SK-N-SH treated with all-trans-retinoic acid at 6 μM for 48 hours (cell line): ENCODE results near the gene ELMO1.

Source experiments
- ATAC-seq: fragments of 200-7000 bp; cut with Tn5 transposase; 3 replicates; pipeline ENCODE4 v1.9.1; 2020; ENCODE audit warnings: mild to moderate bottlenecking, moderate library complexity
- ARNTL ChIP-seq: fragments of 450-650 bp; formaldehyde crosslinking; IDR thresholded peaks from 2 replicates; pipeline ENCODE4 v1.5.0; 2020; ENCODE audit warnings: low read depth, mild to moderate bottlenecking, moderate library complexity, borderline replicate concordance
- BACH2 ChIP-seq: fragments of 250-450 bp; sonication (Bioruptor Pico); IDR thresholded peaks from 2 replicates; pipeline ENCODE4 v1.9.0; 2021; ENCODE audit warnings: mild to moderate bottlenecking, borderline replicate concordance
- CREB5 ChIP-seq: fragments of 250-450 bp; sonication (Bioruptor Pico); IDR thresholded peaks from 2 replicates; pipeline ENCODE4 v1.5.1; 2020; ENCODE audit warnings: low read depth, mild to moderate bottlenecking, moderate library complexity
- CSDC2 ChIP-seq: fragments of 250-450 bp; sonication (Bioruptor Pico); IDR thresholded peaks from 2 replicates; pipeline ENCODE4 v1.5.0; 2020; ENCODE audit warnings: mild to moderate bottlenecking, moderate library complexity
- CSRNP3 ChIP-seq: fragments of 250-450 bp; sonication (Bioruptor Pico); IDR thresholded peaks from 2 replicates; pipeline ENCODE4 v1.5.1; 2021; ENCODE audit warnings: mild to moderate bottlenecking, moderate library complexity
- ESRRG ChIP-seq: fragments of 250-450 bp; sonication (Bioruptor Pico); IDR thresholded peaks from 2 replicates; pipeline ENCODE4 v1.6.1; 2021; ENCODE audit warnings: mild to moderate bottlenecking
- GLIS3 ChIP-seq: fragments of 250-450 bp; sonication (Bioruptor Pico); IDR thresholded peaks from 2 replicates; pipeline ENCODE4 v1.5.0; 2020; ENCODE audit warnings: mild to moderate bottlenecking, moderate library complexity
- ISL1 ChIP-seq: fragments of 250-450 bp; sonication (Bioruptor Pico); IDR thresholded peaks from 2 replicates; pipeline ENCODE4 v2.1.2; 2022; ENCODE audit warnings: mild to moderate bottlenecking, moderate library complexity
- OSR1 ChIP-seq: fragments of 250-450 bp; sonication (Bioruptor Pico); IDR thresholded peaks from 2 replicates; pipeline ENCODE4 v1.8.0; 2022; ENCODE audit warnings: moderate library complexity, mild to moderate bottlenecking, inconsistent platforms
- POU6F1 ChIP-seq: fragments of 250-450 bp; sonication (Bioruptor Pico); IDR thresholded peaks from 2 replicates; pipeline ENCODE4 v1.8.0; 2021; ENCODE audit warnings: low read depth, mild to moderate bottlenecking, moderate library complexity, borderline replicate concordance
- PPARA ChIP-seq: fragments of 250-450 bp; sonication (Bioruptor Pico); IDR thresholded peaks from 2 replicates; pipeline ENCODE4 v1.5.0; 2020; ENCODE audit warnings: mild to moderate bottlenecking, borderline replicate concordance
- RARB ChIP-seq: fragments of 250-450 bp; sonication (Bioruptor Pico); IDR thresholded peaks from 2 replicates; pipeline ENCODE4 v1.8.0; 2021; ENCODE audit warnings: mild to moderate bottlenecking, moderate library complexity
- SNAI2 ChIP-seq: fragments of 250-450 bp; sonication (Bioruptor Pico); IDR thresholded peaks from 2 replicates; pipeline ENCODE4 v1.5.0; 2020; ENCODE audit warnings: mild to moderate bottlenecking, moderate library complexity
- TCF4 ChIP-seq: fragments of 250-450 bp; sonication (Bioruptor Pico); IDR thresholded peaks from 2 replicates; pipeline ENCODE4 v1.8.0; 2021; ENCODE audit warnings: mild to moderate bottlenecking, moderate library complexity, borderline replicate concordance
- TOX ChIP-seq: fragments of 250-450 bp; sonication (Bioruptor Pico); IDR thresholded peaks from 2 replicates; pipeline ENCODE4 v1.8.0; 2021; ENCODE audit warnings: mild to moderate bottlenecking, moderate library complexity, borderline replicate concordance
- TSHZ2 ChIP-seq: fragments of 250-450 bp; sonication (Bioruptor Pico); IDR thresholded peaks from 2 replicates; pipeline ENCODE4 v1.5.0; 2020; ENCODE audit warnings: mild to moderate bottlenecking, moderate library complexity
- ZC3H10 ChIP-seq: fragments of 250-450 bp; sonication (Bioruptor Pico); IDR thresholded peaks from 2 replicates; pipeline ENCODE4 v1.5.1; 2021; ENCODE audit warnings: mild to moderate bottlenecking, moderate library complexity
- ZFP3 ChIP-seq: fragments of 250-450 bp; sonication (Bioruptor Pico); IDR thresholded peaks from 2 replicates; pipeline ENCODE4 v1.5.0; 2020; ENCODE audit warnings: mild to moderate bottlenecking, moderate library complexity
- ZFP30 ChIP-seq: fragments of 450-650 bp; formaldehyde crosslinking; IDR thresholded peaks from 2 replicates; pipeline ENCODE4 v1.5.0; 2022; ENCODE audit warnings: mild to moderate bottlenecking, moderate library complexity
- ZNF565 ChIP-seq: fragments of 450-650 bp; formaldehyde crosslinking; conservative IDR thresholded peaks from 2 replicates; pipeline ENCODE4 v1.5.0; 2020; ENCODE audit warnings: low read depth, mild to moderate bottlenecking, moderate library complexity
- ZNF70 ChIP-seq: fragments of 450-650 bp; formaldehyde crosslinking; IDR thresholded peaks from 2 replicates; pipeline ENCODE4 v1.5.0; 2020; ENCODE audit warnings: mild to moderate bottlenecking, moderate library complexity
- ZNF8 ChIP-seq: fragments of 450-650 bp; formaldehyde crosslinking; IDR thresholded peaks from 2 replicates; pipeline ENCODE4 v1.5.0; 2020; ENCODE audit warnings: mild to moderate bottlenecking, moderate library complexity

ELMO1 gene

GRCh38 chr7:37054624-37055241, 393.9 kb downstream of the ELMO1 start:
- ATAC-seq = no peak

GRCh38 chr7:37052705-37053104, 396.0 kb downstream of the ELMO1 start:
- TF ChIP-seq ISL1 (peak; percentile 39), OSR1 (CRISPR knock-in tag) (no peak), SNAI2 (CRISPR knock-in tag) (peak; percentile 80; the same call in 1 of the 2 replicates), ZFP3 (CRISPR knock-in tag) (peak; percentile 62; the same call in 1 of the 2 replicates), CSDC2 (CRISPR knock-in tag) (peak; percentile 84; the same call in 1 of the 2 replicates), TSHZ2 (CRISPR knock-in tag) (peak; percentile 67; the same call in 1 of the 2 replicates), TCF4 (CRISPR knock-in tag) (no peak), ARNTL (no peak), BACH2 (no peak), PPARA (CRISPR knock-in tag) (no peak), ZNF565 (CRISPR knock-in tag) (no peak), TOX (no peak)
- no peak for ATAC-seq

More at GRCh38 chr7:37054624-37055241, 393.9 kb downstream of the ELMO1 start:
- no peak for TF ChIP-seq CSDC2 (CRISPR knock-in tag)
- no peak for TF ChIP-seq ESRRG
- TF ChIP-seq CREB5 (CRISPR knock-in tag) = no peak
- TF ChIP-seq ZFP30 (CRISPR knock-in tag) = no peak
- TF ChIP-seq TSHZ2 (CRISPR knock-in tag) = no peak
- no peak for TF ChIP-seq ZNF70
- no peak for TF ChIP-seq RARB
- TF ChIP-seq ZFP3 (CRISPR knock-in tag) = no peak

- no peak for ATAC-seq
- no peak for TF ChIP-seq OSR1 (CRISPR knock-in tag)
- TF ChIP-seq CSRNP3 (CRISPR knock-in tag) = no peak
- no peak for TF ChIP-seq ZC3H10 (CRISPR knock-in tag)
- no peak for TF ChIP-seq BACH2
- no peak for TF ChIP-seq POU6F1 (CRISPR knock-in tag)
- no peak for TF ChIP-seq PPARA (CRISPR knock-in tag)
- no peak for TF ChIP-seq ARNTL
- TF ChIP-seq ZFP3 (CRISPR knock-in tag) = no peak
- no peak for TF ChIP-seq ISL1
- TF ChIP-seq TSHZ2 (CRISPR knock-in tag) = no peak
- TF ChIP-seq ZNF70 = no peak
- no peak for TF ChIP-seq RARB
- TF ChIP-seq SNAI2 (CRISPR knock-in tag) = no peak
- TF ChIP-seq TCF4 (CRISPR knock-in tag) = no peak
- TF ChIP-seq GLIS3 (CRISPR knock-in tag) = no peak
- TF ChIP-seq CREB5 (CRISPR knock-in tag) = no peak
- no peak for TF ChIP-seq ZNF8
- no peak for TF ChIP-seq ZNF565 (CRISPR knock-in tag)
- TF ChIP-seq ESRRG = no peak
Measured at GRCh38 chr7:37050801-37051200, 397.9 kb downstream of the ELMO1 start.
